NCI-H1436 (cell line): ENCODE results near the gene RNF126.
"Not testable (repeated sequence)": the region's sequence is repeated elsewhere in the genome, so short reads cannot be mapped to it uniquely, and the experiment has no call there.

Source experiments
- DNase-seq: peaks from one replicate; lab custom pipeline; 2025; lab: John Stamatoyannopoulos, UW

RNF126 gene

GRCh38 chr19:686589-687297 is 23.7 kb upstream of the RNF126 start:
- no peak for DNase-seq

- no peak for DNase-seq
Measured at GRCh38 chr19:685454-685931, 22.5 kb upstream of the RNF126 start.

GRCh38 chr19:682678-683320 is 19.8 kb upstream of the RNF126 start:
- no peak for DNase-seq

- DNase-seq: no peak
Measured at GRCh38 chr19:681029-682019, 18.3 kb upstream of the RNF126 start.

GRCh38 chr19:680287-681028 is 17.4 kb upstream of the RNF126 start:
- DNase-seq: peak; percentile 96

GRCh38 chr19:679418-680286 is 16.6 kb upstream of the RNF126 start:
- DNase-seq: no peak

- DNase-seq: no peak
Measured at GRCh38 chr19:678791-679388, 15.9 kb upstream of the RNF126 start.

GRCh38 chr19:677601-678436 is 14.8 kb upstream of the RNF126 start:
- DNase-seq: no peak

GRCh38 chr19:677201-677600 is 14.2 kb upstream of the RNF126 start:
- no peak for DNase-seq

GRCh38 chr19:676339-677105 is 13.5 kb upstream of the RNF126 start, which contains the start of gene FSTL3:
FSTL3 (plus strand) TSS chr19:676392; CDS start chr19:676424, 32 bp downstream.
- DNase-seq: no peak

GRCh38 chr19:676007-676338 is 13.0 kb upstream of the RNF126 start:
- DNase-seq: no peak

GRCh38 chr19:674282-675151 is 11.5 kb upstream of the RNF126 start:
- no peak for DNase-seq

GRCh38 chr19:670609-671075 is 7.6 kb upstream of the RNF126 start:
- DNase-seq: no peak

GRCh38 chr19:668675-669434 is 5.8 kb upstream of the RNF126 start:
- not testable (repeated sequence) for DNase-seq

GRCh38 chr19:666985-667573 is 4.1 kb upstream of the RNF126 start:
- DNase-seq: not testable (repeated sequence)

GRCh38 chr19:664913-665443 is 2.0 kb upstream of the RNF126 start:
- peak; percentile 88 for DNase-seq
